CD4-positive, CD25-positive, alpha-beta regulatory T cell (primary cell): ENCODE measurements around the gene PALMD. TPM values are rescaled to one million over a fixed set of nuclear protein-coding genes. Genes with fewer than 3 reads are reported as not detected.

Experiments used
- ATAC-seq, 2 donors: fragments of 150-1000 bp; cut with Tn5 transposase; one replicate each; pipeline ENCODE4 v1.10.0; 2021; ENCODE audit warnings: low read depth in 2 of 2, moderate number of reproducible peaks in 2 of 2, moderate library complexity in 1 of 2
- DNase-seq, 3 donors: peaks; one replicate each; pipeline versions ENCODE4 v3.0.0 to v3.0.0-alpha.2; 2012 to 2022; ENCODE audit warnings: mixed read lengths in 1 of 3
- H3K27ac ChIP-seq: one replicate; pipeline ENCODE4 v1.7.0; 2013; ENCODE audit warnings: mild to moderate bottlenecking, low read length; ENCODE audit not compliant: insufficient read depth, poor library complexity, severe bottlenecking
- H3K27me3 ChIP-seq: one replicate; pipeline ENCODE4 v1.7.0; 2013; ENCODE audit warnings: low read length; ENCODE audit not compliant: control insufficient read depth, insufficient read depth
- H3K36me3 ChIP-seq: one replicate; pipeline ENCODE4 v1.7.0; 2013; ENCODE audit warnings: mild to moderate bottlenecking, low read length, moderate library complexity; ENCODE audit not compliant: control insufficient read depth, insufficient read depth
- H3K4me1 ChIP-seq: 2 replicates; pipeline ENCODE4 v1.7.0; 2013; ENCODE audit warnings: mild to moderate bottlenecking, low read length; ENCODE audit not compliant: insufficient read depth, control insufficient read depth, poor library complexity, severe bottlenecking
- H3K4me3 ChIP-seq: one replicate; pipeline ENCODE4 v1.7.0; 2013; ENCODE audit warnings: low read depth, mild to moderate bottlenecking, low read length, moderate library complexity
- H3K9me3 ChIP-seq, 2 experiments: 1 replicate in 1 of 2; 2 replicates in 1 of 2; pipeline ENCODE4 v1.7.0; 2013; ENCODE audit warnings: low read length in 2 of 2, mild to moderate bottlenecking in 1 of 2, moderate library complexity in 1 of 2; ENCODE audit not compliant: control insufficient read depth in 2 of 2
- H3K27ac Mint-ChIP-seq, 3 donors: one replicate each; pipeline ENCODE4 v1.8.0; 2020 to 2022; ENCODE audit warnings: mild to moderate bottlenecking in 3 of 3, mixed read lengths in 3 of 3, moderate library complexity in 2 of 3
- H3K27me3 Mint-ChIP-seq: one replicate; pipeline ENCODE4 v1.8.0; 2022; ENCODE audit warnings: mild to moderate bottlenecking, mixed read lengths
- H3K36me3 Mint-ChIP-seq: one replicate; pipeline ENCODE4 v1.8.0; 2020; ENCODE audit warnings: mixed read lengths
- H3K4me1 Mint-ChIP-seq, 4 donors: one replicate each; pipeline ENCODE4 v1.8.0; 2020 to 2022; ENCODE audit warnings: mixed read lengths in 4 of 4, mild to moderate bottlenecking in 1 of 4
- H3K4me3 Mint-ChIP-seq, 4 donors: one replicate each; pipeline ENCODE4 v1.8.0; 2020 to 2022; ENCODE audit warnings: mild to moderate bottlenecking in 4 of 4, mixed read lengths in 4 of 4, moderate library complexity in 3 of 4
- H3K9me3 Mint-ChIP-seq, 7 donors: one replicate each; pipeline ENCODE4 v1.8.0; 2020 to 2022; ENCODE audit warnings: mixed read lengths in 7 of 7, mild to moderate bottlenecking in 3 of 7, moderate library complexity in 2 of 7
- polyA plus RNA-seq, 4 donors: library from polyadenylated mRNA; unstranded; fragments of 300-500 nt; fragmentation: Illumina TruSeq; gene quantifications; one replicate each; pipeline ENCODE4 v1.2.3, GENCODE V29; 2021
- total RNA-seq: library from RNA; stranded (reverse); gene quantifications from one replicate; pipeline ENCODE4 v1.2.3, GENCODE V29; 2022

The PALMD gene, protein sequence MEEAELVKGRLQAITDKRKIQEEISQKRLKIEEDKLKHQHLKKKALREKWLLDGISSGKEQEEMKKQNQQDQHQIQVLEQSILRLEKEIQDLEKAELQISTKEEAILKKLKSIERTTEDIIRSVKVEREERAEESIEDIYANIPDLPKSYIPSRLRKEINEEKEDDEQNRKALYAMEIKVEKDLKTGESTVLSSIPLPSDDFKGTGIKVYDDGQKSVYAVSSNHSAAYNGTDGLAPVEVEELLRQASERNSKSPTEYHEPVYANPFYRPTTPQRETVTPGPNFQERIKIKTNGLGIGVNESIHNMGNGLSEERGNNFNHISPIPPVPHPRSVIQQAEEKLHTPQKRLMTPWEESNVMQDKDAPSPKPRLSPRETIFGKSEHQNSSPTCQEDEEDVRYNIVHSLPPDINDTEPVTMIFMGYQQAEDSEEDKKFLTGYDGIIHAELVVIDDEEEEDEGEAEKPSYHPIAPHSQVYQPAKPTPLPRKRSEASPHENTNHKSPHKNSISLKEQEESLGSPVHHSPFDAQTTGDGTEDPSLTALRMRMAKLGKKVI
- not detected for total RNA-seq
- not detected for polyA plus RNA-seq

DNA sequence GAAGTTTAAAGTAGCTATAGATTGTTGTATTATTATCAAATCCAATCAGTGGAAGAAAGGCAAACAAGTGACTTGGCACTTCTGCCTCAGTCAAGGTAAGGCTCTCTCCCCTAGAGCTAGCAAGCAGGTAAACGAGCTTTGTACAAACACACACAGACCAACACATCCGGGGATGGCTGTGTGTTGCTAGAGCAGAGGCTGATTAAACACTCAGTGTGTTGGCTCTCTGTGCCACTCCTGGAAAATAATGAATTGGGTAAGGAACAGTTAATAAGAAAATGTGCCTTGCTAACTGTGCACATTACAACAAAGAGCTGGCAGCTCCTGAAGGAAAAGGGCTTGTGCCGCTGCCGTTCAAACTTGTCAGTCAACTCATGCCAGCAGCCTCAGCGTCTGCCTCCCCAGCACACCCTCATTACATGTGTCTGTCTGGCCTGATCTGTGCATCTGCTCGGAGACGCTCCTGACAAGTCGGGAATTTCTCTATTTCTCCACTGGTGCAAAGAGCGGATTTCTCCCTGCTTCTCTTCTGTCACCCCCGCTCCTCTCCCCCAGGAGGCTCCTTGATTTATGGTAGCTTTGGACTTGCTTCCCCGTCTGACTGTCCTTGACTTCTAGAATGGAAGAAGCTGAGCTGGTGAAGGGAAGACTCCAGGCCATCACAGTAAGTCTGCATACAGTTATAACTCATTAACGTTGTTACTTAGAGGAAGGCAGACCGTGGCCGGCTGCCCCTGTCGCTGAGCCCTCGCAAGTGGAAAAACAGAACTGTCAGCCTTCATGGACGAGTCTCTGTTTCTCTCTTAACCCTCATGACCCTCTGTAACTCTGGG lies at the start of gene PALMD:
TSS of gene PALMD (plus strand) at position 415 of the 833 bp plus-strand sequence. CDS start at position 620, 205 bp downstream.
- H3K4me3 ChIP-seq: no peak within 1 kb of the TSS
- H3K27ac Mint-ChIP-seq: no peak within 1 kb of the TSS
- no peak within 1 kb of the TSS for H3K4me3 Mint-ChIP-seq
- H3K36me3 Mint-ChIP-seq: no peaks in the 10 kb centered on the region
- peaks cover 0 to 4% (median 0%) of the 10 kb centered on the region in 7 donors for H3K9me3 Mint-ChIP-seq
- no peaks in the 10 kb centered on the region for H3K36me3 ChIP-seq
- no peak within 1 kb of the TSS for H3K27ac ChIP-seq
- H3K4me1 ChIP-seq: no peaks in the 10 kb centered on the region
- ATAC-seq (no peak), DNase-seq (no peak)
- H3K4me1 Mint-ChIP-seq: peaks cover 0 to 3% (median 0%) of the 10 kb centered on the region in 4 donors
- H3K27me3 Mint-ChIP-seq: peaks cover 27% of the 10 kb centered on the region
- peaks cover 20% of the 10 kb centered on the region for H3K27me3 ChIP-seq
- H3K9me3 ChIP-seq: no peaks in the 10 kb centered on the region

DNA sequence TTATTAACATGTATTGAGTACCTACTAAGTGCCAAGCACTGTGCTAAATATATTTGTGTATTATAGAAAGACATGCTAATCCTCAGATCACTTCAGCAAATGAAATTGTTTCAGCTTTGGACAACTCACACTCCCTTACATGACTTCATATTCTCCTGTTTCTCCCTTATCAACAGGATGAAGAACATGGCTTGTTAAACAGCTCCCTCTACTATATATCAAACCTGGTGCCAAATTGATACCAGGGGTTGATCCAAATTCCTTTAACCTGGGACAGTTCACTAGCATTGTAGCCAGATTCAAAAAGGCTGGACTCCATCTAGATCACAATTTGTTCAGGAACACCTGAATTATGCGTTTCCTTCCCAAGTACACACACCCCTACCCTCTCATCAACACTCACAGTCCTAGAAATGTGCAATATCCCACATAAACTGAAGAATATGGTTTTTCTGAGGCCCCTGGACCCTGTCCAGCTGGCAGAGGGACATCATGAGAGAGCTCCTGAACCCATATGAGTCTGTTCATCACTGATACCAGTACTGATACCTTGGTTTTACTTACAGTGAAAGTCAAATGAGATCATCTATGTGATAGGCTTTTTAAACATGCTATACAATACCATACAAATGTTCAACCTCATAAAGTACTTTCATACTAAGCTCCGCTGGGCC lies 47.0 kb upstream of the PALMD start:
- no peak overlapping the region for H3K4me3 ChIP-seq
- no peak for ATAC-seq
- H3K9me3 Mint-ChIP-seq: peaks cover 0 to 6% (median 0%) of the 10 kb centered on the region in 7 donors
- H3K36me3 ChIP-seq: no peaks in the 10 kb centered on the region
- H3K27me3 Mint-ChIP-seq: no peaks in the 10 kb centered on the region
- H3K27me3 ChIP-seq: no peaks in the 10 kb centered on the region
- H3K4me3 Mint-ChIP-seq: no peak overlapping the region
- H3K27ac Mint-ChIP-seq: no peak overlapping the region
- H3K27ac ChIP-seq: no peak overlapping the region
- no peaks in the 10 kb centered on the region for H3K4me1 ChIP-seq
- no peaks in the 10 kb centered on the region for H3K36me3 Mint-ChIP-seq
- H3K9me3 ChIP-seq: no peaks in the 10 kb centered on the region
- DNase-seq: no peak
- H3K4me1 Mint-ChIP-seq: no peaks in the 10 kb centered on the region

DNA sequence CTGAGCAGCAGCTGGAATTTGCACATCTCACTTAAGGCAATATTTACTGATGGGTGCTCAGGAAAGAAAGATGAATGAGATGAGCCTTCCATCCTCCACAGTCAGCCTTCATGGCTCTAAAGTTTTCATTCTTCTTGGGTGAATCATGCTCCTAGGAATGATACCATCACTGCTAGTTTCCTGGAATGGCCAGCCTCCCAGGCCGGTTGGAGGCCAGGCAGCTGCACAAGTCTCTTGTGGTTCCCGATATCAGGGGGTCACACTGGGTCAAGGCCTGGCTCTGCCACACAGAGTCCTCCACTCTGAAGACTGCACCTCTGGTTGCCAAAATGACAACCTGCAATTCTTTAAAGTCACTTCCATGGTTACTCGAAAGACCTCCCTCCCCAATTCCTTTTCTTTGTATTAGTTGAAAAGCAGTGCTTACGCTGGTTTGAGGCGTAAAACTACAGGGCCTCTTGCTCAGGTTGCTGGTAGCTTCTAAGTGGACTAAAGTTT lies 46.2 kb upstream of the PALMD start:
- H3K9me3 Mint-ChIP-seq: peaks cover 0 to 6% (median 0%) of the 10 kb centered on the region in 7 donors
- H3K4me1 ChIP-seq: no peaks in the 10 kb centered on the region
- no peaks in the 10 kb centered on the region for H3K36me3 Mint-ChIP-seq
- no peak overlapping the region for H3K4me3 Mint-ChIP-seq
- no peak overlapping the region for H3K27ac Mint-ChIP-seq
- DNase-seq (no peak), ATAC-seq (no peak)
- no peaks in the 10 kb centered on the region for H3K9me3 ChIP-seq
- H3K27me3 ChIP-seq: no peaks in the 10 kb centered on the region
- H3K27ac ChIP-seq: no peak overlapping the region
- H3K36me3 ChIP-seq: no peaks in the 10 kb centered on the region
- H3K27me3 Mint-ChIP-seq: no peaks in the 10 kb centered on the region
- no peaks in the 10 kb centered on the region for H3K4me1 Mint-ChIP-seq
- H3K4me3 ChIP-seq: no peak overlapping the region

DNA sequence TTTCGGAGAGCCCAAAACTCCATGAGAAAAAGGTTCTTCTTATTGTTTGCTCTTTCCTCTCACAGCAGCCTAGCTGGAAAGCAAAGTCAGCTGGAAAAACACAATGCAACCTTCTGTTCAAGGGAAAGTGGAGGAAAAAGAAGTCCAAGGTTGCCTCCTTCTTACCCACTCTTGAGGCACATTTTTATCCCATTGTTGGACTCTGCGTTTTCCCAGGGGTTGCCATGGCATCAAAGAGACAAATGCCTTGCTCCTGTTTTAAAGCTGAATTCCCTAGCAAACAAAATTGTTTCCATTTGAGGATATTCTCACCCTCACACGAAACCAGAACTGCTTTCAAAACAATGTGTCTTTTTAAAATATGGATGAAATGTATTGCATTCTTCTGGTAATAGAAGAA lies 45.1 kb upstream of the PALMD start:
- no peaks in the 10 kb centered on the region for H3K4me1 Mint-ChIP-seq
- peaks cover 0 to 6% (median 0%) of the 10 kb centered on the region in 7 donors for H3K9me3 Mint-ChIP-seq

DNA sequence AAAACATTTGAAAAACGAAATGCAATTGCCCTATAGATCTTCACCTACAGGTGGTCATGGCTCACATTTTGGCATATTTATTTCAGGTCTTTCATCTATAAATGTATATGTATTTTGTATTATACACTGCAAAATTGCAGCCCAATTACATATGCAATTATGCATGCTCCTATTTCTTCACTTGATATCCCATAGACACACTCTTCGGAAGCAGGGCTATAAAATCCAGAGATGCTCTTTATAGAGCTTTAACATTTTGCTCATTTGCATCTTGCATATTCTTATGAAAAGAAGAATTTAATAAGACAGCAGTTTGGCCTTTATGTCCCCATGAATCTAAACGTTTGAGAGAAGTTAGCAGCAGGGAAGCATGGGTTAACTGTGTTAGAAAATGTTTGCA lies 44.7 kb upstream of the PALMD start:
- ATAC-seq: no peak
- H3K27ac ChIP-seq: no peak overlapping the region
- Mint-ChIP-seq H3K27ac (no peak overlapping the region), H3K36me3 (no peaks in the 10 kb centered on the region), H3K4me1 (no peaks in the 10 kb centered on the region), H3K9me3 (peaks cover 0 to 6% (median 0%) of the 10 kb centered on the region in 7 donors), H3K4me3 (no peak overlapping the region), H3K27me3 (no peaks in the 10 kb centered on the region)
- H3K27me3 ChIP-seq: no peaks in the 10 kb centered on the region
- no peaks in the 10 kb centered on the region for H3K36me3 ChIP-seq
- no peaks in the 10 kb centered on the region for H3K9me3 ChIP-seq
- no peaks in the 10 kb centered on the region for H3K4me1 ChIP-seq
- DNase-seq: no peak
- no peak overlapping the region for H3K4me3 ChIP-seq

More for the DNA sequence above, 45.1 kb upstream of the PALMD start:
- Histone ChIP-seq H3K27ac (no peak overlapping the region), H3K27me3 (no peaks in the 10 kb centered on the region), H3K4me1 (no peaks in the 10 kb centered on the region), H3K36me3 (no peaks in the 10 kb centered on the region), H3K9me3 (no peaks in the 10 kb centered on the region), H3K4me3 (no peak overlapping the region)
- Mint-ChIP-seq H3K36me3 (no peaks in the 10 kb centered on the region), H3K27me3 (no peaks in the 10 kb centered on the region), H3K27ac (no peak overlapping the region), H3K4me3 (no peak overlapping the region)
- DNase-seq (no peak), ATAC-seq (no peak)

DNA sequence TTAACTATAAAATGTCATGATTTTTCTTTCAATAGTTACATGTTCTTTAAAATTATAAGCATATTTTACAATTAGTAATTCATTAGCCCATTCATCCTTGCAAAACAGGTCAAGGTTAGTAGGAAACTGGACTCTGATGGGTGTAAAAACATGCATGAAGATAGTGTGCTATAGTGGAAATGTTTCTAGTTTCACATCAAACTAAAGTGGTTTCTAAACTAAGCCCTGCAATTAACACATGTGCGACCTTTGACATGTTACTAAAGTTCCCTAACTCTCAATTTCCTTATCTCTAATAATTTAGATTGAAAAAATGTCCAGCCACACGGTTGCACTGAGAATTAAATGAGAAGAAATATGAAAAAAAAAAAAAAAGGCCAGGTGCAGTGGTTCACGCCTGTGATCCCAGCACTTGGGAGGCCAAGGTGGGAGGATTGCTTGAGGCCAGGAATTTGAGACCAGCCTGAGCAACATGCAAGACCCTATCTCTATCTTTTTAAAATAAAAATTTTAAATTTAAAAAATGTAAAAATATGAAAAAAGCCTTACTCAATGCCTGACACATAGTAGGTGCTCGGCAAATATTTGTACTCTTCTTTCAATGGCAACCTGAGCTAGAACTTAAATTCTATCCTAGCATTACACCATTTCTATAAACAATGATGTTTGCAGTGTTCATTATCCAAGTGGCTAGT lies 44.1 kb upstream of the PALMD start:
- Histone ChIP-seq H3K4me1 (no peaks in the 10 kb centered on the region), H3K9me3 (no peaks in the 10 kb centered on the region), H3K36me3 (no peaks in the 10 kb centered on the region), H3K4me3 (no peak overlapping the region), H3K27me3 (no peaks in the 10 kb centered on the region), H3K27ac (no peak overlapping the region)
- H3K27me3 Mint-ChIP-seq: no peaks in the 10 kb centered on the region
- H3K36me3 Mint-ChIP-seq: no peaks in the 10 kb centered on the region
- H3K9me3 Mint-ChIP-seq: peaks cover 0 to 4% (median 0%) of the 10 kb centered on the region in 7 donors
- H3K4me1 Mint-ChIP-seq: no peaks in the 10 kb centered on the region
- DNase-seq (no peak), ATAC-seq (no peak)
- H3K4me3 Mint-ChIP-seq: no peak overlapping the region
- H3K27ac Mint-ChIP-seq: no peak overlapping the region
